Caco-2 (cell line): ENCODE measurements around the gene COL1A2. TPM values are rescaled to one million over a fixed set of nuclear protein-coding genes. Genes with fewer than 3 reads are reported as not detected.

Experiments
- BruUV-seq: library from RNA; stranded (reverse); fragments of 400-500 nt; replicated peaks from 2 replicates; lab custom pipeline; 2021; lab: Mats Ljungman, UMichigan
- CTCF ChIA-PET: fragments of 300-600 bp; sonication (Branson Sonifier 250); formaldehyde crosslinking; loops from one replicate; lab custom pipeline; 2022; ENCODE audit warnings: antibody characterized with exemption; lab: Charles Lee
- POLR2A ChIA-PET: fragments of 300-600 bp; sonication (Branson Sonifier 250); formaldehyde crosslinking; loops from one replicate; lab custom pipeline; 2022; ENCODE audit warnings: antibody characterized with exemption; lab: Charles Lee
- DNase-seq, 2 experiments: peaks; one replicate each; pipeline versions ENCODE4 v3.0.0 to v3.0.0-alpha.2; 2020 to 2022
- H3K27me3 ChIP-seq: replicated peaks from 2 replicates; pipeline ENCODE4 v1.6.0; 2011; ENCODE audit warnings: low read length; ENCODE audit not compliant: control insufficient read depth, insufficient read depth
- H3K36me3 ChIP-seq: 2 replicates; pipeline ENCODE4 v1.5.1; 2011; ENCODE audit warnings: low read length; ENCODE audit not compliant: control insufficient read depth, insufficient read depth
- H3K4me1 ChIP-seq: fragments of 250-450 bp; sonication (Bioruptor Pico); 2 replicates; pipeline ENCODE4 v1.5.1; 2020; ENCODE audit warnings: mild to moderate bottlenecking
- H3K4me3 ChIP-seq: 2 replicates; pipeline ENCODE4 v1.5.1; 2011; ENCODE audit warnings: low read depth, mild to moderate bottlenecking, control low read depth, low read length
- H3K9me3 ChIP-seq: fragments of 250-450 bp; sonication (Bioruptor Pico); 2 replicates; pipeline ENCODE4 v1.5.1; 2020; ENCODE audit warnings: mild to moderate bottlenecking, moderate library complexity
- H3K27ac Mint-ChIP-seq: one replicate; pipeline ENCODE4 v1.8.0; 2022; ENCODE audit warnings: mixed read lengths; ENCODE audit not compliant: unreplicated experiment
- H3K27me3 Mint-ChIP-seq: one replicate; pipeline ENCODE4 v1.8.0; 2022; ENCODE audit warnings: mixed read lengths; ENCODE audit not compliant: insufficient read depth, unreplicated experiment
- H3K36me3 Mint-ChIP-seq: one replicate; pipeline ENCODE4 v1.8.0; 2022; ENCODE audit warnings: mild to moderate bottlenecking, mixed read lengths; ENCODE audit not compliant: insufficient read depth, unreplicated experiment
- H3K4me1 Mint-ChIP-seq: one replicate; pipeline ENCODE4 v1.8.0; 2022; ENCODE audit warnings: low read depth, mixed read lengths; ENCODE audit not compliant: unreplicated experiment
- H3K4me3 Mint-ChIP-seq: one replicate; pipeline ENCODE4 v1.8.0; 2022; ENCODE audit warnings: mild to moderate bottlenecking, moderate library complexity, mixed read lengths; ENCODE audit not compliant: unreplicated experiment
- H3K9me3 Mint-ChIP-seq: one replicate; pipeline ENCODE4 v1.8.0; 2022; ENCODE audit warnings: mixed read lengths; ENCODE audit not compliant: unreplicated experiment
- CTCF ChIP-seq, 2 experiments: fragments of 200-600 bp in 1 of 2; IDR thresholded peaks; 1 replicate in 1 of 2; 2 replicates in 1 of 2; pipeline versions ENCODE4 v1.5.1 to v1.8.0; 2011 to 2022; ENCODE audit warnings: antibody characterized with exemption in 1 of 2, control low read depth in 1 of 2, inconsistent platforms in 1 of 2, low read depth in 1 of 2, low read length in 1 of 2, mild to moderate bottlenecking in 1 of 2, moderate library complexity in 1 of 2; ENCODE audit not compliant: insufficient read depth in 1 of 2, severe bottlenecking in 1 of 2, unreplicated experiment in 1 of 2
- intact Hi-C: fragments of 100-400 bp; cut with micrococcal nuclease; formaldehyde crosslinking; loops from one replicate; pipeline ENCODE4 v1.10.0; 2022; ENCODE audit not compliant: unreplicated experiment
- total RNA-seq: library from RNA; stranded (reverse); gene quantifications from 2 replicates; pipeline ENCODE4 v1.2.3, GENCODE V29; 2022

COL1A2 gene
- total RNA-seq, 1 experiment from 2014 or later: 2.6 TPM

- POLR2A ChIA-PET: no interaction called here
- Histone ChIP-seq H3K4me1 (peaks cover 4% of the 10 kb centered on the region), H3K36me3 (no peaks in the 10 kb centered on the region), H3K27me3 (no peaks in the 10 kb centered on the region; the same call in 1 of the 2 replicates), H3K4me3 (no peak overlapping the region), H3K9me3 (no peaks in the 10 kb centered on the region)
- Mint-ChIP-seq H3K4me3 (no peak overlapping the region), H3K9me3 (no peaks in the 10 kb centered on the region), H3K27me3 (no peaks in the 10 kb centered on the region), H3K4me1 (no peaks in the 10 kb centered on the region), H3K36me3 (no peaks in the 10 kb centered on the region), H3K27ac (no peak overlapping the region)
- intact Hi-C loops: no loop called here
- CTCF ChIA-PET: interaction anchor here (0.6 kb wide), 1 partner anchor 182 kb away, joined by 3 read pairs; no protein-coding TSS in a partner anchor
- no peak for TF ChIP-seq CTCF (IDR thresholded peaks at IDR 0.05; ENCODE audit: insufficient read depth in 1 of 2, low read depth in 1 of 2, low read length in 1 of 2, severe bottlenecking in 1 of 2, unreplicated experiment in 1 of 2)
- no TSS peak for BruUV-seq
- no peak for DNase-seq
These were observed 39.3 kb downstream of the COL1A2 start for GRCh38 chr7:94434042-94434441.

GRCh38 chr7:94436018-94436604, 41.4 kb downstream of the COL1A2 start:
- Histone ChIP-seq H3K36me3 (no peaks in the 10 kb centered on the region), H3K4me1 (peaks cover 25% of the 10 kb centered on the region), H3K27me3 (no peaks in the 10 kb centered on the region; the same call in 1 of the 2 replicates), H3K4me3 (no peak overlapping the region), H3K9me3 (no peaks in the 10 kb centered on the region)
- no TSS peak for BruUV-seq
- peaks cover 7% of the 10 kb centered on the region for H3K4me1 Mint-ChIP-seq
- CTCF ChIA-PET: interaction anchor here (1.4 kb wide), 2 partner anchors 41 to 147 kb away, joined by 4 to 6 read pairs; no protein-coding TSS in a partner anchor
- peak; percentile 58 to 77 for DNase-seq
- no peaks in the 10 kb centered on the region for H3K27me3 Mint-ChIP-seq
- H3K36me3 Mint-ChIP-seq: no peaks in the 10 kb centered on the region
- H3K9me3 Mint-ChIP-seq: no peaks in the 10 kb centered on the region
- H3K4me3 Mint-ChIP-seq: no peak overlapping the region
- peak; percentile 72 to 82 for TF ChIP-seq CTCF (IDR thresholded peaks at IDR 0.05; ENCODE audit: insufficient read depth in 1 of 2, low read depth in 1 of 2, low read length in 1 of 2, severe bottlenecking in 1 of 2, unreplicated experiment in 1 of 2)
- intact Hi-C loops: loop anchor here (1.0 kb wide), 1 partner anchor 147 kb away; no protein-coding TSS in a partner anchor
- H3K27ac Mint-ChIP-seq: no peak overlapping the region
- POLR2A ChIA-PET: no interaction called here

GRCh38 chr7:94436700-94437099, 42.0 kb downstream of the COL1A2 start:
- H3K27me3 ChIP-seq: no peaks in the 10 kb centered on the region
- peaks cover 8% of the 10 kb centered on the region for H3K4me1 Mint-ChIP-seq
- H3K4me1 ChIP-seq: peaks cover 25% of the 10 kb centered on the region
- CTCF ChIA-PET: interaction anchor here (0.6 to 1.4 kb wide), 3 partner anchors 18 to 147 kb away, joined by 3 to 6 read pairs (median 4); no protein-coding TSS in a partner anchor
- POLR2A ChIA-PET: no interaction called here
- H3K27ac Mint-ChIP-seq: no peak overlapping the region
- no peaks in the 10 kb centered on the region for H3K9me3 Mint-ChIP-seq
- no peak for DNase-seq
- H3K36me3 Mint-ChIP-seq: no peaks in the 10 kb centered on the region
- TF ChIP-seq CTCF (IDR thresholded peaks at IDR 0.05; ENCODE audit: insufficient read depth in 1 of 2, low read depth in 1 of 2, low read length in 1 of 2, severe bottlenecking in 1 of 2, unreplicated experiment in 1 of 2): no peak
- intact Hi-C loops: loop anchor here (1.0 kb wide), 1 partner anchor 147 kb away; no protein-coding TSS in a partner anchor
- no peaks in the 10 kb centered on the region for H3K9me3 ChIP-seq
- H3K4me3 ChIP-seq: no peak overlapping the region
- no peak overlapping the region for H3K4me3 Mint-ChIP-seq
- BruUV-seq: no TSS peak
- H3K27me3 Mint-ChIP-seq: no peaks in the 10 kb centered on the region
- H3K36me3 ChIP-seq: no peaks in the 10 kb centered on the region
